Spleen (tissue), 7 donors: Measurements from ENCODE around the gene CDH26.

ENCODE experiments used
- POLR2A ChIP-seq, 3 donors: fragments of 450-650 bp; IDR thresholded peaks; one replicate each; pipeline ENCODE4 v1.5.1; 2017; ENCODE audit warnings: antibody characterized with exemption in 3 of 3, mild to moderate bottlenecking in 1 of 3
- POLR2AphosphoS5 ChIP-seq, 3 donors: sonication (generic); formaldehyde crosslinking; IDR thresholded peaks; one replicate each; pipeline ENCODE4 v1.5.1; 2017; ENCODE audit warnings: antibody characterized with exemption in 3 of 3
- TF ChIP-seq, protein P1 (sequence below), 11 experiments: fragments of 200-600 bp in 7 of 11; fragments of 450-650 bp in 4 of 11; sonication (generic) in 4 of 11; IDR thresholded peaks in 8 of 11; conservative IDR thresholded peaks in 3 of 11; 1 replicate in 7 of 11; 2 replicates in 4 of 11; pipeline versions ENCODE4 v1.4.0 to v1.8.0; 2016 to 2021; ENCODE audit warnings: antibody characterized with exemption in 11 of 11, inconsistent platforms in 4 of 11, mild to moderate bottlenecking in 1 of 11
- donor health status: DM: no; HTN: no; CAD: no; lungs with moderate emphysema.
- donor health status: DM: no; HTN: no; CAD: no.
- donor health status: DM: no; HTN: no; CAD: no.

GRCh38 chr20:60051911-60052310 lies 93.7 kb downstream of the CDH26 start:
- TF ChIP-seq POLR2A (IDR thresholded peaks at IDR 0.05): no peak
- TF ChIP-seq, protein P1, sequence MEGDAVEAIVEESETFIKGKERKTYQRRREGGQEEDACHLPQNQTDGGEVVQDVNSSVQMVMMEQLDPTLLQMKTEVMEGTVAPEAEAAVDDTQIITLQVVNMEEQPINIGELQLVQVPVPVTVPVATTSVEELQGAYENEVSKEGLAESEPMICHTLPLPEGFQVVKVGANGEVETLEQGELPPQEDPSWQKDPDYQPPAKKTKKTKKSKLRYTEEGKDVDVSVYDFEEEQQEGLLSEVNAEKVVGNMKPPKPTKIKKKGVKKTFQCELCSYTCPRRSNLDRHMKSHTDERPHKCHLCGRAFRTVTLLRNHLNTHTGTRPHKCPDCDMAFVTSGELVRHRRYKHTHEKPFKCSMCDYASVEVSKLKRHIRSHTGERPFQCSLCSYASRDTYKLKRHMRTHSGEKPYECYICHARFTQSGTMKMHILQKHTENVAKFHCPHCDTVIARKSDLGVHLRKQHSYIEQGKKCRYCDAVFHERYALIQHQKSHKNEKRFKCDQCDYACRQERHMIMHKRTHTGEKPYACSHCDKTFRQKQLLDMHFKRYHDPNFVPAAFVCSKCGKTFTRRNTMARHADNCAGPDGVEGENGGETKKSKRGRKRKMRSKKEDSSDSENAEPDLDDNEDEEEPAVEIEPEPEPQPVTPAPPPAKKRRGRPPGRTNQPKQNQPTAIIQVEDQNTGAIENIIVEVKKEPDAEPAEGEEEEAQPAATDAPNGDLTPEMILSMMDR (IDR thresholded peaks at IDR 0.05 in 8 of 11, conservative IDR thresholded peaks at IDR 0.05 in 3 of 11): no peak
- no peak for TF ChIP-seq POLR2AphosphoS5 (IDR thresholded peaks at IDR 0.05)
